Measurements from ENCODE around the gene RAET1L. TPM values are rescaled to one million over a fixed set of nuclear protein-coding genes. Genes with fewer than 3 reads are reported as not detected.

RAET1L gene
- total and polyA plus RNA-seq, 2 experiments from 2014 or later, result not detected

DNA sequence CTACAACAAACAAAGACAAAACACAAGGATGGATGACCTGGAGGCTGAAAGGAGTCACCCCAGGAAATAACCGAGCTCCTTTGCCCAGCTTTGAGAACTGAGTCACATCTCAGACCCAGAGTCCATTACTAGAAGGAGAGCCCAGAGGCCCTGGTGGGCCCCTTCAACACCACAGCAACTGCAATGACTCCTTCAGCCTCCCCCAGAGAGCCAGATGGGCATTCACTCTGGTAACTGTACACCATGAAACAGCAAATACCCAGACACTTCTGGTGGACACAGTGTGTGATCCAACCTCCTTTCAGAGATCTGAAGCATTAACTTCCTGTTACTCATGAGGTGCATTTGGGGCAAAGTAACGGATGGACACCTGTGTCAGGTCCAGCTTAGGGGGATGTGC lies 22.6 kb downstream of the RAET1L start:
- Histone ChIP-seq H3K9me2 (ENCODE audit: insufficient read depth) (no peaks in the 10 kb centered on the region), H3K9ac (no peak overlapping the region), H3K4me2 (ENCODE audit: unreplicated experiment) (no peak overlapping the region), H3K4me1 (ENCODE audit: insufficient read depth) (no peaks in the 10 kb centered on the region), H3K27ac (no peak overlapping the region), H3K79me2 (ENCODE audit: insufficient read depth) (no peaks in the 10 kb centered on the region), H3K9me3 (ENCODE audit: low read depth) (no peaks in the 10 kb centered on the region), H3K4me3 (no peak overlapping the region), H3K36me3 (ENCODE audit: low read depth) (no peaks in the 10 kb centered on the region), H2AFZ (no peak overlapping the region), H4K20me1 (ENCODE audit: insufficient read depth) (no peaks in the 10 kb centered on the region), H3F3A (ENCODE audit: insufficient read depth) (no peaks in the 10 kb centered on the region), H3K27me3 (replicated peaks; ENCODE audit: insufficient read depth) (peaks cover 6% of the 10 kb centered on the region; the same call in 1 of the 2 replicates)
- in situ Hi-C loops (cut with MboI), result no loop called here
- 90 to 97% methylated on average over 2 of the region's 2 CpGs for WGBS, 2 experiments (ENCODE audit: low coverage in 1 of 2, low lambda C conversion rate in 2 of 2, missing lambda C conversion rate in 2 of 2)
- no peak for DNase-seq
- no peak for TF ChIP-seq EZH2phosphoT487 (IDR thresholded peaks at IDR 0.05; ENCODE audit: insufficient read depth, low read depth)
- no peak for TF ChIP-seq EZH2 (IDR thresholded peaks at IDR 0.05; ENCODE audit: insufficient read depth, poor library complexity, severe bottlenecking)

DNA sequence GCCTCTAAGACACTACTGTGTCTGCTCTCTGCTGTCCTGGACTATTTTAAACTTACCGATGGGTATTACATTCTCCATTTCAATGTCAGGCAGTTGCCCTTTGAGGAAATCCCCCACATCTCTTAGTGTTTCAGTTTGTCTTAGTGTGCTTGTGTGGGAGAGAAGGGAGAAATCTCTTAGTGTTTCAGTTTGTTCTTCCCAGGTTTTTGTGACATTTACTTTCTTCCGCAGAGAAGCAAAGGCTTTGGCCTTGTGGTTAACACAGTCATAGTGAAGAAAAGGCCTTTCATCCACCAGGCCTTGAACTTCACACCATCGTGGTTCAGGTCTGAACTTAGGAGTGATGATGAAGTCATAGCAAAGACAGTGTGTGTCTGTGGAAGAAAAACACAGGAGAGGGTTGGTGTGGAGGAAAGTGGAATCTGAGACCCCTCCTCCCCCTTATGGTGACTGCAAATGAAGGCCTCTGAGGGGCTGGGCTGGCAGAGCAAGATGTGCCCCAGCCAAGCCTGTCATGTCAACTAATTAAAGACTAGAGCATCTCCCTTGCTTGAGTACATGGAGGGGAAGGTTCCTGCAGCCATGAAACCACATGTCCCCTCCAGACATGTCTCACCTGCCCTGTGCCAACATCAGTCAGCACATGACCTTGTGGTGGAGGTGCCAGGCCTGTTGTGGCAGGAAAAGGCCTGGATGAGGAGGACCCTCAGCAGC lies 23.9 kb downstream of the RAET1L start:
- no peak for TF ChIP-seq EZH2 (IDR thresholded peaks at IDR 0.05; ENCODE audit: insufficient read depth, poor library complexity, severe bottlenecking)
- TF ChIP-seq EZH2phosphoT487 (IDR thresholded peaks at IDR 0.05; ENCODE audit: insufficient read depth, low read depth), result no peak
- H3K4me2 ChIP-seq (ENCODE audit: unreplicated experiment), result no peak overlapping the region
- no peak overlapping the region for H3K4me3 ChIP-seq
- no peaks in the 10 kb centered on the region for H3K9me2 ChIP-seq (ENCODE audit: insufficient read depth)
- H3K4me1 ChIP-seq (ENCODE audit: insufficient read depth), result no peaks in the 10 kb centered on the region
- H3K36me3 ChIP-seq (ENCODE audit: low read depth), result no peaks in the 10 kb centered on the region
- no peak for DNase-seq
- no peak overlapping the region for H2AFZ ChIP-seq
- H3K79me2 ChIP-seq (ENCODE audit: insufficient read depth), result no peaks in the 10 kb centered on the region
- no peak overlapping the region for H3K27ac ChIP-seq
- H3K9me3 ChIP-seq (ENCODE audit: low read depth), result no peaks in the 10 kb centered on the region
- H3K9ac ChIP-seq, result no peak overlapping the region
- peaks cover 19% of the 10 kb centered on the region for H3K27me3 ChIP-seq (replicated peaks; ENCODE audit: insufficient read depth)
- in situ Hi-C loops (cut with MboI), result no loop called here
- WGBS, 2 experiments (ENCODE audit: low coverage in 1 of 2, low lambda C conversion rate in 2 of 2, missing lambda C conversion rate in 2 of 2), result 84 to 86% methylated on average over 3 of the region's 3 CpGs
- H4K20me1 ChIP-seq (ENCODE audit: insufficient read depth), result no peaks in the 10 kb centered on the region
- H3F3A ChIP-seq (ENCODE audit: insufficient read depth), result no peaks in the 10 kb centered on the region

DNA sequence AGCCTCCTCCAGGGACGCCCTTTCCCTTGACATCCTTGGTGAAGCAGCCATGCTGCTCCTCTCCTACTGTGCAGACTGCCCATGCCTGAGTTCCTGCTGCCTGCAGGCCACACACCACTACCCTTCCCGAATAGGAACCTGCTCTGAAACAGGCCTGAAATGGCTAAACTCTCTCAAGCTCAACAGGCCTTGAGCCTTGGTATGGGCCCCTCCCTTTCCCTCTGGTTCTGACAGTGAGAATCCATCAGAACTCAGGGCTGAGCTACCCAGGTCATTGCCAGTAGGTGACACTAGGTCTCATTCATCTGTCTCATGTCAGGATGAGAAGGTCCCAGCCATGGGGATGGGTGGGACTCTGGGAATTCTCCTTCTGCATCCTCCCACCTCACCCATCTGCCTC lies 25.7 kb downstream of the RAET1L start:
- in situ Hi-C loops (cut with MboI), result no loop called here
- Histone ChIP-seq H3K79me2 (ENCODE audit: insufficient read depth) (no peaks in the 10 kb centered on the region), H3K4me1 (ENCODE audit: insufficient read depth) (no peaks in the 10 kb centered on the region), H3K27ac (no peak overlapping the region), H3K36me3 (ENCODE audit: low read depth) (no peaks in the 10 kb centered on the region), H3K9me2 (ENCODE audit: insufficient read depth) (no peaks in the 10 kb centered on the region), H3K9ac (no peak overlapping the region), H3K4me2 (ENCODE audit: unreplicated experiment) (no peak overlapping the region), H4K20me1 (ENCODE audit: insufficient read depth) (no peaks in the 10 kb centered on the region), H3K9me3 (ENCODE audit: low read depth) (no peaks in the 10 kb centered on the region), H3K4me3 (no peak overlapping the region), H2AFZ (no peak overlapping the region), H3K27me3 (replicated peaks; ENCODE audit: insufficient read depth) (peaks cover 24% of the 10 kb centered on the region), H3F3A (ENCODE audit: insufficient read depth) (no peaks in the 10 kb centered on the region)
- DNase-seq, result no peak
- 63 to 67% methylated on average over 2 of the region's 2 CpGs for WGBS, 2 experiments (ENCODE audit: low coverage in 1 of 2, low lambda C conversion rate in 2 of 2, missing lambda C conversion rate in 2 of 2)
- TF ChIP-seq EZH2 (IDR thresholded peaks at IDR 0.05; ENCODE audit: insufficient read depth, poor library complexity, severe bottlenecking) (no peak), EZH2phosphoT487 (IDR thresholded peaks at IDR 0.05; ENCODE audit: insufficient read depth, low read depth) (no peak)

DNA sequence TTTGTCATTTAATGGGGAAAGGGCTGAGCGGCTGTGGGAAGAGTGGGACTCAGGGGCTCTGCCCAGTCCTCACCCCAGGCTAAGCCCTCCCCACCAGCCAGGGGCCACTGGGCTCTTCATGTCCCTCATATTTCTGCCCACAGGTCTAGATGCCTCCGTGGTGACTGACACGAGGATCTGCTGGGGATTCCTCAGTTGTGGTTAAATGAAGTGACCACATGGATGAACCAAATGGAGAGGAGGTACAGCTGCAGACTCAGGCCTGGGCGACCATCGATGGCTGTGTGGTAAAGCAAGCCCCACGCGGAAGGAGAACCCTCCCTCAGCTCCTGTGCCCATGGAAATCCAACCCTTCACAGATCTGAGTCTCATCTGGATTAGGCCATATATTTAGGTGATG lies 29.4 kb downstream of the RAET1L start:
- Histone ChIP-seq H3K4me3 (no peak overlapping the region), H3K4me2 (ENCODE audit: unreplicated experiment) (no peak overlapping the region), H3K9me3 (ENCODE audit: low read depth) (no peaks in the 10 kb centered on the region), H3K9ac (no peak overlapping the region), H4K20me1 (ENCODE audit: insufficient read depth) (no peaks in the 10 kb centered on the region), H3K27me3 (replicated peaks; ENCODE audit: insufficient read depth) (peaks cover 59% of the 10 kb centered on the region), H3K4me1 (ENCODE audit: insufficient read depth) (no peaks in the 10 kb centered on the region), H2AFZ (no peak overlapping the region), H3K9me2 (ENCODE audit: insufficient read depth) (no peaks in the 10 kb centered on the region), H3F3A (ENCODE audit: insufficient read depth) (no peaks in the 10 kb centered on the region), H3K79me2 (ENCODE audit: insufficient read depth) (no peaks in the 10 kb centered on the region), H3K27ac (no peak overlapping the region), H3K36me3 (ENCODE audit: low read depth) (no peaks in the 10 kb centered on the region)
- 68 to 78% methylated on average over 7 of the region's 7 CpGs for WGBS, 2 experiments (ENCODE audit: low coverage in 1 of 2, low lambda C conversion rate in 2 of 2, missing lambda C conversion rate in 2 of 2)
- TF ChIP-seq EZH2 (IDR thresholded peaks at IDR 0.05; ENCODE audit: insufficient read depth, poor library complexity, severe bottlenecking), result no peak
- TF ChIP-seq EZH2phosphoT487 (IDR thresholded peaks at IDR 0.05; ENCODE audit: insufficient read depth, low read depth), result no peak
- DNase-seq, result no peak
- in situ Hi-C loops (cut with MboI), result no loop called here

Data from GM23248 (cell line).